CD8-positive, alpha-beta memory T cell (primary cell): ENCODE data around the gene TRAPPC8. TPM values are rescaled to one million over a fixed set of nuclear protein-coding genes. Genes with fewer than 3 reads are reported as not detected.
"Not testable (repeated sequence)": the region's sequence is repeated elsewhere in the genome, so short reads cannot be mapped to it uniquely, and the experiment has no call there.

Experiments used
- CTCF ChIA-PET: fragments of 350-600 bp; sonication (Branson Sonifier 250); formaldehyde crosslinking; loops from one replicate; lab custom pipeline; 2021; ENCODE audit warnings: antibody characterized with exemption; lab: Charles Lee
- POLR2A ChIA-PET: fragments of 350-600 bp; sonication (Branson Sonifier 250); formaldehyde crosslinking; loops from one replicate; lab custom pipeline; 2021; ENCODE audit warnings: antibody characterized with exemption; lab: Charles Lee
- DNase-seq, 5 donors: peaks; one replicate each; pipeline versions ENCODE4 v3.0.0 to v3.0.0-alpha.2; 2020 to 2022; ENCODE audit warnings: mixed read lengths in 1 of 5
- H3K27ac ChIP-seq: one replicate; pipeline ENCODE4 v1.7.0; 2013; ENCODE audit warnings: low read depth, mild to moderate bottlenecking, low read length, moderate library complexity
- H3K27me3 ChIP-seq: 2 replicates; pipeline ENCODE4 v1.7.0; 2013; ENCODE audit warnings: low read length, mild to moderate bottlenecking; ENCODE audit not compliant: insufficient read depth, poor library complexity, severe bottlenecking
- H3K36me3 ChIP-seq: 2 replicates; pipeline ENCODE4 v1.7.0; 2013; ENCODE audit warnings: mild to moderate bottlenecking, low read length, moderate library complexity; ENCODE audit not compliant: insufficient read depth
- H3K4me1 ChIP-seq: 2 replicates; pipeline ENCODE4 v1.7.0; 2013; ENCODE audit warnings: mild to moderate bottlenecking, low read length, moderate library complexity; ENCODE audit not compliant: insufficient read depth
- H3K4me3 ChIP-seq: 2 replicates; pipeline ENCODE4 v1.7.0; 2013; ENCODE audit warnings: mild to moderate bottlenecking, low read length
- H3K9me3 ChIP-seq: 2 replicates; pipeline ENCODE4 v1.7.0; 2013; ENCODE audit warnings: mild to moderate bottlenecking, low read length
- H3K27ac Mint-ChIP-seq, 8 donors: one replicate each; pipeline ENCODE4 v1.8.0; 2020 to 2021; ENCODE audit warnings: mixed read lengths in 8 of 8, mild to moderate bottlenecking in 6 of 8, inconsistent platforms in 3 of 8, moderate library complexity in 3 of 8
- H3K27me3 Mint-ChIP-seq, 2 donors: one replicate each; pipeline ENCODE4 v1.8.0; 2020 to 2021; ENCODE audit warnings: mixed read lengths in 2 of 2, mild to moderate bottlenecking in 1 of 2, moderate library complexity in 1 of 2
- H3K36me3 Mint-ChIP-seq, 3 donors: one replicate each; pipeline ENCODE4 v1.8.0; 2020 to 2021; ENCODE audit warnings: mixed read lengths in 3 of 3, inconsistent platforms in 1 of 3, mild to moderate bottlenecking in 1 of 3
- H3K4me1 Mint-ChIP-seq, 3 donors: one replicate each; pipeline ENCODE4 v1.8.0; 2020 to 2021; ENCODE audit warnings: mixed read lengths in 3 of 3, inconsistent platforms in 1 of 3, mild to moderate bottlenecking in 1 of 3
- H3K4me3 Mint-ChIP-seq, 7 donors: one replicate each; pipeline ENCODE4 v1.8.0; 2020 to 2021; ENCODE audit warnings: mixed read lengths in 7 of 7, mild to moderate bottlenecking in 6 of 7, moderate library complexity in 4 of 7, inconsistent platforms in 2 of 7
- H3K9me3 Mint-ChIP-seq, 5 donors: one replicate each; pipeline ENCODE4 v1.8.0; 2020 to 2022; ENCODE audit warnings: mixed read lengths in 5 of 5, mild to moderate bottlenecking in 3 of 5, moderate library complexity in 2 of 5, inconsistent platforms in 1 of 5
- polyA plus RNA-seq: library from polyadenylated mRNA; unstranded; fragments of 300-500 nt; fragmentation: Illumina TruSeq; gene quantifications from one replicate; pipeline ENCODE4 v1.2.3, GENCODE V29; 2021
- total RNA-seq, 2 experiments: library from RNA; stranded (reverse); gene quantifications; one replicate each; pipeline ENCODE4 v1.2.3, GENCODE V29; 2021

The TRAPPC8 gene
- total and polyA plus RNA-seq, 3 experiments from 2014 or later = 20.2 to 34.8 (median 29.2) TPM

- Mint-ChIP-seq H3K36me3 (peaks cover 0 to 2% (median 0%) of the 10 kb centered on the region in 3 donors), H3K27me3 (peaks cover 2 to 5% of the 10 kb centered on the region in 2 donors), H3K4me1 (no peaks in the 10 kb centered on the region), H3K9me3 (no peaks in the 10 kb centered on the region), H3K4me3 (no peak overlapping the region), H3K27ac (peak overlapping the region in 1 of 8 donors; percentile 62)
- Histone ChIP-seq H3K4me1 (no peaks in the 10 kb centered on the region), H3K27me3 (no peaks in the 10 kb centered on the region), H3K4me3 (no peak overlapping the region), H3K36me3 (no peaks in the 10 kb centered on the region), H3K27ac (no peak overlapping the region), H3K9me3 (no peaks in the 10 kb centered on the region)
- CTCF ChIA-PET = no interaction called here
- POLR2A ChIA-PET = no interaction called here
- no peak for DNase-seq
These were observed 141.8 kb downstream of the TRAPPC8 start for GRCh38 chr18:31801078-31801477.

- H3K36me3 Mint-ChIP-seq, H3K4me3 Mint-ChIP-seq, DNase-seq, H3K27me3 ChIP-seq, H3K27ac ChIP-seq, H3K9me3 ChIP-seq, POLR2A ChIA-PET, H3K27me3 Mint-ChIP-seq, H3K9me3 Mint-ChIP-seq, H3K4me3 ChIP-seq, H3K4me1 ChIP-seq, H3K4me1 Mint-ChIP-seq, H3K36me3 ChIP-seq: not testable (repeated sequence)
- CTCF ChIA-PET = interaction anchor here (0.6 kb wide), 1 partner anchor 21 kb away, joined by 3 read pairs; no protein-coding TSS in a partner anchor
- H3K27ac Mint-ChIP-seq = peak overlapping the region in 1 of 8 donors; percentile 70
These were observed 143.7 kb downstream of the TRAPPC8 start for GRCh38 chr18:31799257-31799656.

- ChIA-PET CTCF (no interaction called here), POLR2A (no interaction called here)
- no peak overlapping the region for H3K27ac Mint-ChIP-seq
- H3K4me3 ChIP-seq = no peak overlapping the region
- H3K4me1 ChIP-seq = no peaks in the 10 kb centered on the region
- H3K36me3 Mint-ChIP-seq = peaks cover 0 to 2% (median 0%) of the 10 kb centered on the region in 3 donors
- no peaks in the 10 kb centered on the region for H3K4me1 Mint-ChIP-seq
- no peak overlapping the region for H3K27ac ChIP-seq
- no peaks in the 10 kb centered on the region for H3K27me3 ChIP-seq
- no peak overlapping the region for H3K4me3 Mint-ChIP-seq
- no peaks in the 10 kb centered on the region for H3K9me3 ChIP-seq
- no peak for DNase-seq
- H3K9me3 Mint-ChIP-seq = no peaks in the 10 kb centered on the region
- no peaks in the 10 kb centered on the region for H3K36me3 ChIP-seq
- H3K27me3 Mint-ChIP-seq = peaks cover 5% of the 10 kb centered on the region in 2 donors
These were observed 144.5 kb downstream of the TRAPPC8 start for GRCh38 chr18:31798399-31798798.

GRCh38 chr18:31795747-31796146 lies 147.2 kb downstream of the TRAPPC8 start:
- Mint-ChIP-seq H3K27ac (no peak overlapping the region), H3K9me3 (no peaks in the 10 kb centered on the region), H3K27me3 (peaks cover 5% of the 10 kb centered on the region in 2 donors), H3K4me1 (no peaks in the 10 kb centered on the region), H3K36me3 (peaks cover 0 to 2% (median 0%) of the 10 kb centered on the region in 3 donors), H3K4me3 (no peak overlapping the region)
- no peak for DNase-seq
- Histone ChIP-seq H3K9me3 (no peaks in the 10 kb centered on the region), H3K4me3 (no peak overlapping the region), H3K27me3 (no peaks in the 10 kb centered on the region), H3K4me1 (no peaks in the 10 kb centered on the region), H3K36me3 (no peaks in the 10 kb centered on the region), H3K27ac (no peak overlapping the region)
- CTCF ChIA-PET = no interaction called here
- POLR2A ChIA-PET = no interaction called here

- ChIA-PET CTCF (no interaction called here), POLR2A (no interaction called here)
- Histone ChIP-seq H3K36me3 (no peaks in the 10 kb centered on the region), H3K27ac (no peak overlapping the region), H3K27me3 (no peaks in the 10 kb centered on the region), H3K4me3 (no peak overlapping the region), H3K4me1 (no peaks in the 10 kb centered on the region), H3K9me3 (no peaks in the 10 kb centered on the region)
- no peak for DNase-seq
- H3K4me3 Mint-ChIP-seq = no peak overlapping the region
- no peaks in the 10 kb centered on the region for H3K36me3 Mint-ChIP-seq
- H3K27me3 Mint-ChIP-seq = peaks cover 5% of the 10 kb centered on the region in 2 donors
- no peaks in the 10 kb centered on the region for H3K9me3 Mint-ChIP-seq
- no peak overlapping the region for H3K27ac Mint-ChIP-seq
- no peaks in the 10 kb centered on the region for H3K4me1 Mint-ChIP-seq
These were observed 149.4 kb downstream of the TRAPPC8 start for GRCh38 chr18:31793531-31793930.

GRCh38 chr18:31792580-31792911 lies 150.4 kb downstream of the TRAPPC8 start:
- Mint-ChIP-seq H3K36me3 (no peaks in the 10 kb centered on the region), H3K9me3 (no peaks in the 10 kb centered on the region), H3K27me3 (peaks cover 5% of the 10 kb centered on the region in 2 donors), H3K4me3 (no peak overlapping the region), H3K4me1 (no peaks in the 10 kb centered on the region), H3K27ac (peak overlapping the region in 1 of 8 donors; percentile 6)
- no peaks in the 10 kb centered on the region for H3K4me1 ChIP-seq
- DNase-seq = no peak
- no peaks in the 10 kb centered on the region for H3K9me3 ChIP-seq
- no peak overlapping the region for H3K27ac ChIP-seq
- ChIA-PET POLR2A (no interaction called here), CTCF (no interaction called here)
- no peak overlapping the region for H3K4me3 ChIP-seq
- no peaks in the 10 kb centered on the region for H3K27me3 ChIP-seq
- no peaks in the 10 kb centered on the region for H3K36me3 ChIP-seq

- Mint-ChIP-seq H3K27me3 (peaks cover under 1 to 3% of the 10 kb centered on the region in 2 donors), H3K4me3 (no peak overlapping the region), H3K4me1 (no peaks in the 10 kb centered on the region), H3K36me3 (no peaks in the 10 kb centered on the region), H3K27ac (no peak overlapping the region), H3K9me3 (no peaks in the 10 kb centered on the region)
- Histone ChIP-seq H3K27me3 (no peaks in the 10 kb centered on the region), H3K4me1 (no peaks in the 10 kb centered on the region), H3K27ac (no peak overlapping the region), H3K9me3 (no peaks in the 10 kb centered on the region), H3K4me3 (no peak overlapping the region), H3K36me3 (no peaks in the 10 kb centered on the region)
- ChIA-PET POLR2A (no interaction called here), CTCF (no interaction called here)
- DNase-seq = no peak
These were observed 150.9 kb downstream of the TRAPPC8 start for GRCh38 chr18:31791817-31792579.

- Mint-ChIP-seq H3K4me3 (no peak overlapping the region), H3K4me1 (no peaks in the 10 kb centered on the region), H3K9me3 (no peaks in the 10 kb centered on the region), H3K36me3 (no peaks in the 10 kb centered on the region), H3K27me3 (peaks cover 0 to 3% of the 10 kb centered on the region in 2 donors), H3K27ac (no peak overlapping the region)
- Histone ChIP-seq H3K9me3 (no peaks in the 10 kb centered on the region), H3K4me3 (no peak overlapping the region), H3K36me3 (no peaks in the 10 kb centered on the region), H3K4me1 (no peaks in the 10 kb centered on the region), H3K27me3 (no peaks in the 10 kb centered on the region), H3K27ac (no peak overlapping the region)
- ChIA-PET CTCF (interaction anchor here (0.6 kb wide), 1 partner anchor 186 kb away, joined by 4 read pairs; no protein-coding TSS in a partner anchor), POLR2A (no interaction called here)
- DNase-seq = no peak
These were observed 153.5 kb downstream of the TRAPPC8 start for GRCh38 chr18:31789409-31789808.
